Measurements from ENCODE around the gene NXN.
A peak's percentile ranks its signal among the peaks of the same experiment; 100 is the strongest.
"Not testable (repeated sequence)": the region's sequence is repeated elsewhere in the genome, so short reads cannot be mapped to it uniquely, and the experiment has no call there.

Gene NXN

DNA sequence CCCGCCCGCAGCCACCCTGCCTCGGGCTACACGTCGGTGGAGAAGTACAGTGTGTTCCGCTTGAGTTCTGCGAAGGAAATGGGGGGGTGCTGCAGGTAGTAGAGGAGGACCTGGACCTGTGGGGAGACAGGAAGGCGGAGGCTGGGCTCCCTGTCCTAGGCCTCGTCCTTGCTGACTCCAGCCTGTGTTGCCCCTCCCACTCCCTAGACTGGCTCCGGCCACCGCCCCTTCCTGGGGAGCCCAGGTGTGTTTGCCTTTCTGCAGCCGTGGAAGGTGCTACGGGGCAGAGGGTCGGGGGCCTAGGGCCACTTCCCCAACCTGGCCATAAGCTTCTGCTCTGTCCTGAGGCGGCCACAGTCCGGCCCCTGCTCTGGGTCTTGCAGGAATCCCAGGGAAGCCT lies 26.5 kb upstream of the NXN start:
- DNase-seq (ENCODE audit: low read depth in 2 of 2) = no peak

- DNase-seq (ENCODE audit: low read depth in 2 of 2) = no peak
Measured at GRCh38 chr17:1005361-1005946, 25.9 kb upstream of the NXN start.

DNA sequence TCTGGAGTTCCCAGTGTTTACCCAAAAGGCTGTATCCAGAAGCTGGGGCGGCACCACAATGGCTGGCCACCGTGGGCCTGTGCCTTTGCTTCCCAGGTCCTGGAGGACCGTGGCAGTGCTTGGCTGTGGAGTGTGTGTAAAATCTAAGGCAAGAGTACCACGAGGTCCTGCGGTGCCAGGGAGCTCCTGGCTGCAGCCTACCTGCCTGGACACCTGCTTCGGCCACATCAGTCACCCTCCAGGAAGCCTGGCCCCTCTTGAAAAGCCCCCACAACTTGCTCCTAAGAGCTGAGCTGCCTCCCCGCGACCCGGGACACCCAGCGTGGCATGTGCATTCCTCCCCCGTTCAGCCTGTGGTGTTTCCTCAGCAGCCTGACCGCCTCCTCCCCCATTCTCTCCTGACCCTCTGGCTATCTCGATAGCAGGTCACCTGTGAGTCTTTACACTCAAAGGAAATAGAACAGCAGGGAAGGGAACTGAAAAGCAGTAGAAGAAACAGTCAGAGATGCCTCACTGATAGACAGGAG lies 25.3 kb upstream of the NXN start:
- no peak for DNase-seq (ENCODE audit: low read depth in 2 of 2)

- DNase-seq (ENCODE audit: low read depth in 2 of 2) = no peak
Measured at GRCh38 chr17:1003972-1004768, 24.6 kb upstream of the NXN start.

- no peak for DNase-seq (ENCODE audit: low read depth in 2 of 2)
Measured at GRCh38 chr17:1003633-1003971, 24.0 kb upstream of the NXN start.

- no peak for DNase-seq (ENCODE audit: low read depth in 2 of 2)
Measured at GRCh38 chr17:1002771-1003555, 23.4 kb upstream of the NXN start.

DNA sequence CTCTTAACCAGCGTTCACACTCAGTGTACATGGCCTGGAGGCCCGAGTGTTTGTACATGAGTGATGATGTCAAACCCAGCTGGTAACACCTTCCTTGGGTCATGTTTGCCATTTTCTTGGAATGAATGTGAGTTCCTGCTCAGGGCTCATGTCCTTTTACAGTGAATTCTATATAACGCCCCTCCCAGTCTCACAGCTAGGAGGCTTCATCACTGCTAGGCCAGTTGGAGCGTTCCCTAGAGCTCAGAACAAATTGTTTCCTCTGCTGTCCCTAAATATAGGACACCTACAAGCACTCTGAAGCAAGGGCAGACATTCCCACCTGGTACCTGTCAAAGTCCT lies 22.8 kb upstream of the NXN start:
- no peak for DNase-seq (ENCODE audit: low read depth in 2 of 2)

GRCh38 chr17:1001640-1002411 lies 22.2 kb upstream of the NXN start:
- DNase-seq (ENCODE audit: low read depth in 2 of 2) = no peak

DNA sequence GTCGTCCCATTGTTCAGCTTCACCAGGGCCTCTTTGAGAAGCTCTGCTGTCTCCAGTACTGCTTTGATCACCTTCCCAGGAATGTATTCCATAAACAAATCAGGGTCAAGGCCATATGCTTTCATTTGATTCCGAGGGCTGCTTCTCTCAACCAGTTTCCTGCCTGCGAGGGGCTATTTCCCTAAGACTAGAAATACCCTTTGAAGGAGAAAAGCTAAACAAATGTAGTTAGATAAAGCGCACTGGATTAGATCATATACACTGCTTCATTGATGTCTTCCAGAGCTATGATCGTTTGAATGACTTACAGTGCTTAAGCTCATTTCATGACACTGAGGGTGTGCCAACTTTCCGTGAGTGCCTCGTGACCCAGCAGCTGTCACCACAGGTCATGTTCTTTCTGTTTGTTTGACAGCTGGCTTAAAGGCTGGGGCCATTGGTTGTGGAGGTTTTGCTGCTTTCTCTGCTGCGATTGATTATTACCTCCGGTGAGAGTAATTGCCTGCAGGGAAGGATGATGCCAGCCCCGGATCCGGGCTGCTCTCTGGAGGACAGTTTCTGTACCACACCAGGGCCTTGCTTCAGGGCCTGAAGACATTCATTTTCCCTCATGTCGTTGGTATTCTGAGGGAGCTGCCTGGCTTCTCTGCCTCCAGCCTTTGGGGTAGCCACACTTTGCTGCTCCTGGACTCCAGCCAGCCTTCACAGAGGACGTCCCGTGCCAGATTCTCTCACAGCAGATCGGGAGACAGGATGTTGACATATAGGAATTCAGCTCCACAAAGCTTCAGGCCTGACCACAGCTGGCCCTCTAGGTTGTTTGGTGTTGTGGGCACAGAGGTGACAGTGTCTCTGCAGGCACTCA lies 21.3 kb upstream of the NXN start:
- DNase-seq (ENCODE audit: low read depth in 2 of 2) = no peak

- DNase-seq (ENCODE audit: low read depth in 2 of 2) = no peak
Measured at GRCh38 chr17:998111-998510, 18.5 kb upstream of the NXN start.

GRCh38 chr17:996554-997344 lies 17.2 kb upstream of the NXN start, which contains the start of gene TIMM22:
TIMM22 (plus strand) TSS chr17:997129; CDS start chr17:997143, 14 bp downstream.
- DNase-seq (ENCODE audit: low read depth in 2 of 2) = peak; percentile 83 to 85

DNA sequence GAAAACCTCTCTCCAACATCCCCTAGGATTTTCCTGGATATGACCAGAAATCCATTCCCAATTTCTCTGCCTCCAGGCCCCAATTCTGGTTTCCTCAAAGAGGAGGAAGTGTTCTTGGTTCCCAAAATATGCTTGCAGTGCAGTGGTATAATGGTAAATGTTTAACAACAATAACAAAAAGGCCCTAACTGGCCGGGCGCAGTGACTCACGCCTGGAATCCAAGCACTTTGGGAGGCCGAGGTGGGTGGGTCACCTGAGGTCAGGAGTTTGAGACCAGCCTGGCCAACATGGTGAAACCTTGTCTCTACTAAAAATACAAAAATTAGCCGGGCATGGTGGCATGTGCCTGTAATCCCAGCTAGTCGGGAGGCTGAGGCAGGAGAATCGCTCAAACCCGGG lies 15.7 kb upstream of the NXN start:
- not testable (repeated sequence) for DNase-seq (ENCODE audit: low read depth in 2 of 2)

- DNase-seq (ENCODE audit: low read depth in 2 of 2) = no peak
Measured at GRCh38 chr17:992933-993332, 13.4 kb upstream of the NXN start.

- no peak for DNase-seq (ENCODE audit: low read depth in 2 of 2)
Measured at GRCh38 chr17:988561-988960, 9.0 kb upstream of the NXN start.

- no peak for DNase-seq (ENCODE audit: low read depth in 2 of 2)
Measured at GRCh38 chr17:987931-988330, 8.4 kb upstream of the NXN start.

DNA sequence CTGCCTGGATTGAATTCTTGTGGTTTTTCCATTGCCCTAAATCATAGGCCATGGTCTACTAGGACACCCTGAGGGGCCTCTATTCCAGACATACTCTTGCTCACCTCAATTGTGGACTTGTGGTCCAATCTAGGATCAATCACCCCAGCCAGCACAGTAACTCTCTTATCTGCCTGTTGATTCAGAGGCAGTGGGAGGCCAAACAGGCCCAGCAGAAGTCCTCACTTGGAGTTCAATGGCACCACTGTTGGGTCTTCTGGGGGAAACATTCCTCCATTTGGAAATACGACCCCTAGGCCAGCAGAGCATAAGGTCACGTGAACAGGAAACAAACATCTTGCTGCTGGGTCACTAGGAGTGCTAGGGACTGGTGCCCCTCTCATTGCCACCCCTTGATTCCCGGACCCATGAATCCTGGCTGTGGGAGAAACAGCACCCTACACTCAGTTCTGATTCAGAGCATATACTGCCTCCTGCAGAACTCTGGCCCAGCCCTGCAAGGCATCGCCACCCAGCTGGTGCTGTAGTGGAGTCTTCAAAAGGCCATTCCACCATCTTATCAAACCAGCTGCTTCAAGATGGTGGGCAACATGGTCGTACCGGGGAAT lies 6.8 kb upstream of the NXN start:
- no peak for DNase-seq (ENCODE audit: low read depth in 2 of 2)

- DNase-seq (ENCODE audit: low read depth in 2 of 2) = no peak
Measured at GRCh38 chr17:983921-984320, 4.3 kb upstream of the NXN start.

DNA sequence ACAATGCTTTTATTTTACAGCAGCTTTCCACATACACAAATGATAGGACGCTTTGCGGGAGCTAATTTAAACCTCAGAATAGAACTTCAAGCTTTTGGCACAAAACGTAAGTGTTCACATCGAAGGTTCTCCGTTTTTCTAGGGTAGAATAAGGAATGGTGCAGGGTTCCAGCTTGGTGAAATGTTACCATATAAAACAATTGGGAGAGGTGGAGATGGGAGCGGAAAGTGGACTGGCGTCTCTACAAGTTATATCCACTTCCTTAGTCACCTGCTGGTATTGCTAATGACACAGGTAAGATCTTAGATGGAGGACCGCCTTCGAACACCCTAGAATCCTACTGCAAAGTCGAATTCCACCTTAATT lies 1.7 kb upstream of the NXN start:
- DNase-seq (ENCODE audit: low read depth in 2 of 2) = no peak

DNA sequence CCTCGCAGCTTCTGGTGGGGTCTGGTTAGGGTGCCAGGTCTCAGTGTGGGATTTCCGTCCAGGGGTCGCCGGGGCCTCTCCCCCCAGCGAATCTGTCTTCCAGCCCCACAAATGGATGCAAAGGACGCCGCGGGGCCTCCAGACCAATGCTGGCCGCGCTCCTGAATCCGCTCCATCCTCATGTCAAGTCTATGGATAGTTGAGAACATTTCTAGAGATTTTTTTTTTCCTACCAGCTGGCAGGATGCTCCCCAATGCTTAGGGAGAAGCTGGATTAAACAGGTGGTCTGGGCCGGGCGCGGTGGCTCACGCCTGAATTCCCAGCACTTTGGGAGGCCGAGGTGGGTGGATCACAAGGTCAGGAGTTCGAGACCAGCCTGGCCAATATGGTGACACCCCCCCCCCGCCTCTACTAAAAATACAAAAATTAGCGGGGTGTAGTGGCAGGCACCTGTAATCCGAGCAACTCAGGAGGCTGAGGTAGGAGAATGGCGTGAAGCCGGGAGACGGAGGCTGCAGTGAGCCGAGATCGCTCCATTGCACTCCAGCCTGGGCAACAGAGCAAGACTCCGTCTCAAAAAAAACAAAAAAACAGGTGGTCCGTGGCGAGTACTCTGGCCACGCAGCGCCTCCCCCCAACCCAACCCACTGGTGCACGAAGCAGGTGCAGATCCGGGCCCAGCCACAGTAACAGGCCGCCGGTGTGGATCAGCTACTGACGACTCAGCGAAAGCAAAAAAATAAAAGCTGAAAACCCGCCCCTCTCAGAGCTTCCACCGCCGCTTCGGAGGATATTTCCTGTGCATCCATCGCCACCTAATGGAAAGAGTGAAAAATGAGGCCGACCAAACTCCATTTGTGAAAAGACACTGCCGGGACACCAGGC lies 1.1 kb upstream of the NXN start:
- DNase-seq (ENCODE audit: low read depth in 2 of 2) = peak; percentile 58 to 60

Data from stimulated activated CD4-positive, alpha-beta T cell treated with anti-CD3 and anti-CD28 coated beads, Interleukin-12 subunit alpha, Interleukin-12 subunit beta, amount 100 ng/mL, for 24 hours (primary cell).